Activated naive CD4-positive, alpha-beta T cell treated with anti-CD3 and anti-CD28 coated beads for 36 hours (primary cell): ENCODE results near the gene TMEM273. TPM values are rescaled to one million over a fixed set of nuclear protein-coding genes. Genes with fewer than 3 reads are reported as not detected.
A peak's percentile ranks its signal among the peaks of the same experiment; 100 is the strongest.
"Not testable (repeated sequence)": the region's sequence is repeated elsewhere in the genome, so short reads cannot be mapped to it uniquely, and the experiment has no call there.

ENCODE experiments used
- CTCF ChIA-PET: fragments of 350-600 bp; sonication (Branson Sonifier 250); formaldehyde crosslinking; loops from one replicate; lab custom pipeline; 2021; ENCODE audit warnings: antibody characterized with exemption; lab: Charles Lee
- DNase-seq: peaks from one replicate; pipeline ENCODE4 v3.0.0-alpha.2; 2020
- H3K27ac Mint-ChIP-seq: one replicate; pipeline ENCODE4 v1.8.0; 2021; ENCODE audit warnings: mild to moderate bottlenecking, mixed read lengths
- H3K27me3 Mint-ChIP-seq: one replicate; pipeline ENCODE4 v1.8.0; 2021; ENCODE audit warnings: low read depth, mixed read lengths
- H3K36me3 Mint-ChIP-seq: one replicate; pipeline ENCODE4 v1.8.0; 2021; ENCODE audit warnings: low read depth, mixed read lengths
- H3K4me1 Mint-ChIP-seq: one replicate; pipeline ENCODE4 v1.8.0; 2021; ENCODE audit warnings: low read depth, mixed read lengths
- H3K4me3 Mint-ChIP-seq: one replicate; pipeline ENCODE4 v1.8.0; 2021; ENCODE audit warnings: mild to moderate bottlenecking, moderate library complexity, mixed read lengths
- H3K9me3 Mint-ChIP-seq: one replicate; pipeline ENCODE4 v1.8.0; 2021; ENCODE audit warnings: mixed read lengths
- intact Hi-C: fragments of 100-400 bp; cut with micrococcal nuclease; formaldehyde crosslinking; loops from one replicate; pipeline ENCODE4 v1.15.1; 2023
- total RNA-seq, 2 experiments: library from RNA; stranded (reverse); gene quantifications; one replicate each; pipeline ENCODE4 v1.2.3, GENCODE V29; 2021

Gene TMEM273
- total RNA-seq, 2 experiments from 2014 or later, result 0.48 to 0.72 TPM

DNA sequence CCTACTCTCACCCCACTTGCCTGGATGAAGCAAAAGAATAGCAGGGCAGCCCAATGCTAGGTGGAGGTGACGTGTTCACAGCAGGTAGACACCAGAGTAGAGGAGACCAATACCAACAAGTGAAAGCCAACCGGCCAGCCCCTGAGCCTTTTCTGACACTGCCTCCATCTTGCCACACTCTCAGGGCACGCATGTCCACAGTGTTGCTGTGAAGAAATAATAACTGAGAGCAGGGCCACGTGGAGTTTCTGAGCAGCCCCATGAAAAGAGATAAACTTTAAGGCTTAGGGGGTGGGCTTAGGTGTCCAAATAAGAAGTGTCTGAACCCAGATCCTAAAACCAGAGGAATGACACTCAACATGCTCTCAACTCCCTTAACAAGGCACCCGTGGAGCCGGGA is 9.0 kb upstream of the TMEM273 start:
- no peaks in the 10 kb centered on the region for H3K36me3 Mint-ChIP-seq
- no peak overlapping the region for H3K4me3 Mint-ChIP-seq
- intact Hi-C loops, result no loop called here
- no peak overlapping the region for H3K27ac Mint-ChIP-seq
- CTCF ChIA-PET, result no interaction called here
- peaks cover 19% of the 10 kb centered on the region for H3K27me3 Mint-ChIP-seq
- no peak for DNase-seq
- no peaks in the 10 kb centered on the region for H3K4me1 Mint-ChIP-seq
- H3K9me3 Mint-ChIP-seq, result no peaks in the 10 kb centered on the region

DNA sequence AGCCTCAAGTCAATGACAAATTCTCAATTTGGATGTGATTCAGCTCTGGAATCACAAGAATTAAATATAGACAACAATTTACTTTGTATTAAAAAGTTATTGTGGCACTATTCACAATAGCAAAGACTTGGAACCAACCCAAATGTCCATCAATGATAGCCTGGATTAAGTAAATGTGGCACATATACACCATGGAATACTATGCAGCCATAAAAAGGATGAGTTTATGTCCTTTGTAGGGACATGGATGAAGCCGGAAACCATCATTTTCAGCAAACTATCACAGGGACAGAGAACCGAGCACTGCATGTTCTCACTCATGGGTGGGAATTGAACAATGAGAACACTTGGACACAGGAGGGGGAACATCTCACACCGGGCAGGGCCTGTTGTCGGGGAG is 7.7 kb upstream of the TMEM273 start:
- peaks cover 26% of the 10 kb centered on the region for H3K27me3 Mint-ChIP-seq
- CTCF ChIA-PET, H3K27ac Mint-ChIP-seq, intact Hi-C loops, H3K9me3 Mint-ChIP-seq, DNase-seq, H3K4me1 Mint-ChIP-seq, H3K4me3 Mint-ChIP-seq, H3K36me3 Mint-ChIP-seq: not testable (repeated sequence)

DNA sequence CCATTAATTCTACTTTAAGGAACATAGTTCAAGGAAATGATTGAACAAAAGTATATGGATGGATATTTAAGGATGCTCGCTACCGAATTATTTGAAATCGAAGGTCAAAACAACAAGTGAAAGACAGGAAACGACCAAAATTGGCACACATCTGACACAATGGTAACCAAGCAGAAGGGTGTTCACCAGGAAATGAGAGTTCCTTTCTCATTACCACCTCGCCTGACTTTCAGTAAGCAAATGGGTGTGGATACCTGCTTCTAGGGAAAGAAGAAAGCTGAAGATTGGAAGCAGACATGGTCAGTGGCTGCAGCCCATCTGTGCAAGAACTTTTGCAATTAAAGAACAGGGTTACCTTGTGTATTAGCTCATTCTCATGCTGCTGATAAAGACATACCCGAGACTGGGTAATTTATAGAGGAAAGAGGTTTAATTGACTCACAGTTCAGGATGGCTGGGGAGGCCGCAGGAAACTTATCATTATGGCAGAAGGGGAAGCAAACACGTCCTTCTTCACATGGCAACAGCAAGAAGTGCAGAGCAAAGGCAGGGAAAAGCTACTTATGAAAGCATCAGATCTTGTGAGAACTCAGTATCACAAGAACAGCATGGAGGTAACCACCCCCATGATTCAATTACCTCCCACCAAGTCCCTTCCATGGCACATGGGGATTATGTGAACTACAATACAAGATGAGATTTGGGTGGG is 6.2 kb upstream of the TMEM273 start:
- intact Hi-C loops, result no loop called here
- CTCF ChIA-PET, result no interaction called here
- Mint-ChIP-seq H3K27me3 (peaks cover 37% of the 10 kb centered on the region), H3K27ac (no peak overlapping the region), H3K4me3 (no peak overlapping the region), H3K4me1 (no peaks in the 10 kb centered on the region), H3K9me3 (no peaks in the 10 kb centered on the region), H3K36me3 (no peaks in the 10 kb centered on the region)
- DNase-seq, result no peak

DNA sequence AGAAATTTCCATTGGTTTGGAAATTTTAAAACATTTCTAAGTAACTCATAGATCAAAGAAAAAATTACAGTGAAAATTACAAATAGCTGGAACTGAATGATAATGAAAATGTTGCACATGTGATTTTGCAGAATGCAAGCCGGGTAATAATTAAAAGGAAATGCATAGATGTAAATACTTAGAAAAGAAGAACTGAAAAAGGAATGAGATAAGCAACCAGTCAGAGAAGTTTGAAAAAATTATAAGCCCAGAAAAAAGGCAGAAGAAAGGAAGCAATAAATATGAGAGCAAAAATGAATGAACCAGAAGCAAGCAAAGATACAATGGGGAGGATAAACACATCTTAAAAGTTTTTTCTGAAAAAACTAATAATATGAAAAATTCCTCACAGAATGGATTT is 3.2 kb upstream of the TMEM273 start:
- DNase-seq, result no peak
- Mint-ChIP-seq H3K27me3 (peaks cover 45% of the 10 kb centered on the region), H3K4me1 (no peaks in the 10 kb centered on the region), H3K9me3 (no peaks in the 10 kb centered on the region), H3K27ac (no peak overlapping the region), H3K4me3 (no peak overlapping the region), H3K36me3 (no peaks in the 10 kb centered on the region)
- CTCF ChIA-PET, result no interaction called here
- intact Hi-C loops, result no loop called here

DNA sequence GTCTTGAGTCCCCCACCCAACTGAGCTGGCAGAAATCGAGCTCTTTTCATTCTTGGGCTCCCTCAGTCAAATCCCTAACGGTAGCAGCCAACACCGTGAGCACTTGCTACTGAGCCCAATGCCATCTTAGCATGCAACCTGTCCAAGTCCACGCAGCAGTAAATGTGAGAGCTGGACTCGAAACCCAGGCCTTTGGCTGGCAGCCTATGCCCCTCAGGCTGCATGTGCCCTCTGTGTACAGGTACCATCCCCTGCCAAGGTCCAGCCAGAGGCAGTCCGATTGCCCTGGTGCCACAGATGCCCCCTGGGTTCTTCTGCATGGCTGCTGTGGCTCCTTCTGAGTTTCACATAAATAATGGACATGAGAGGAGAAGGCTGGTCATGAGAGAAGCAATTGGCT is 1.2 kb upstream of the TMEM273 start:
- no peak for DNase-seq
- Mint-ChIP-seq H3K27ac (no peak overlapping the region), H3K4me3 (no peak overlapping the region), H3K9me3 (no peaks in the 10 kb centered on the region), H3K27me3 (peaks cover 44% of the 10 kb centered on the region), H3K36me3 (no peaks in the 10 kb centered on the region), H3K4me1 (peaks cover 3% of the 10 kb centered on the region)
- intact Hi-C loops, result no loop called here
- CTCF ChIA-PET, result no interaction called here

DNA sequence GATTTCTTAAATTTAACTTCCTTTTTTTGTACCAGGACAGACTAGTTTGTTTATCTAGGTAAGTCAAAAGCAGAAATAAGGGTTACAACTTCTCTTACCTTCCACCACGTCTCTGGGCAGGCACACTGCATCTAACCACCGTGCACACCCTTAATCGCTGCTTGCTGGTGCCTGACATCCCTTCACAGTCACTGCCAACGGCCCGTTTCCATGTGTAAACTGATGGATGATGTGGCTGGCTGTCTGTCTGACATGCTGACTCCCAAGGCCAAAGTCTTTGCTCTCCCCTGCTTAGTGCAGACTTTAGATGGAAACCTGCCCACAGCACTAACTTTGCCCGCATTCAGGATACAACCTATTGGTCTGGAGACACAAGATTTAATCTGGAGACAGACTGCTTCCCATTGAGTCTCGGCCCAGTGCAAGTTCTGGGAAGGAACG is 1.1 kb downstream of the TMEM273 start:
- Mint-ChIP-seq H3K4me1 (peaks cover 11% of the 10 kb centered on the region), H3K27ac (peak overlapping the region; percentile 26)

DNA sequence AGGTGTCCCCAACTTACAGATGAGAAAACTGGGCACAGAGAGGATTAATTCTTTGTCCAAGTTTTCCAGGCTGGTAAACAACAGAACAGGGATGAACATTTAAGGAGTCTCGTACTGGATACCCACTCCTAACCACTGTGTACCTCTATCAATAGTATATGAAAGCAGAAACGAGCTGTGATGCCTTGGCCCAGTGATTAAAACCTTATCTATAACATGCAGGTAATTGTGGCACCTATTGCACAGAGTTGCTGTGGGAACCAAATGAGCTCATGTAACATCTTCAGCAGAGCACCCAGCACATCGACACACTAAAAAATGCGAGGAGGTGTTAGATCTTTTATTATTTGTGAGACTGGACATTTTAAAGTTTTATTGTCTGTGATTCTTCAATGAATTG is 1.6 kb downstream of the TMEM273 start:
- Mint-ChIP-seq H3K27ac (no peak overlapping the region), H3K9me3 (no peaks in the 10 kb centered on the region), H3K36me3 (no peaks in the 10 kb centered on the region), H3K4me3 (no peak overlapping the region), H3K27me3 (peaks cover 46% of the 10 kb centered on the region), H3K4me1 (peaks cover 11% of the 10 kb centered on the region)
- DNase-seq, result no peak
- CTCF ChIA-PET, result no interaction called here
- intact Hi-C loops, result no loop called here

More for the DNA sequence above, 1.1 kb downstream of the TMEM273 start:
- H3K36me3 Mint-ChIP-seq, result no peaks in the 10 kb centered on the region
- intact Hi-C loops, result no loop called here
- no peak for DNase-seq
- H3K9me3 Mint-ChIP-seq, result no peaks in the 10 kb centered on the region
- CTCF ChIA-PET, result no interaction called here
- peak overlapping the region; percentile 1 for H3K4me3 Mint-ChIP-seq
- H3K27me3 Mint-ChIP-seq, result peaks cover 44% of the 10 kb centered on the region

DNA sequence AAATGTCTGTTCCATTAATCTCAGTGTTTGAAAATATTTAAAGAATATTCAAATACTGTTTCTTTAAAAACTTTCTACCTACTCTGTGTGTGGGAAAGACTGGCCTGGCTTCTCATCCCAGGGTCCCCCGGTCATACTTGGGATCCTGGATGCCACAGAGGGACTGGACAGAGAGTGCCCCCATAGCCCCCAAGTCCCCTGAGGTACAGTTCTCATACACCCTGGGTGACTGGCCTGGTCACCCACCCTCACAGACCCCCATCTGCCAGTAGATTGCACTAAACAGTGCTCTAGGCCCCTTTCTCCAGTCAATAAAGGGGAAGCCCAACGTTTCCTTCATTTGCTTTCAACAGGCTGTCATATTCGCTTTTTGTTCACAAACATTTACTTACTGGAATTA is 3.0 kb downstream of the TMEM273 start:
- Mint-ChIP-seq H3K4me1 (peaks cover 18% of the 10 kb centered on the region), H3K27me3 (peaks cover 39% of the 10 kb centered on the region), H3K4me3 (no peak overlapping the region), H3K9me3 (no peaks in the 10 kb centered on the region), H3K27ac (no peak overlapping the region), H3K36me3 (no peaks in the 10 kb centered on the region)
- no peak for DNase-seq
- CTCF ChIA-PET, result no interaction called here
- intact Hi-C loops, result no loop called here

DNA sequence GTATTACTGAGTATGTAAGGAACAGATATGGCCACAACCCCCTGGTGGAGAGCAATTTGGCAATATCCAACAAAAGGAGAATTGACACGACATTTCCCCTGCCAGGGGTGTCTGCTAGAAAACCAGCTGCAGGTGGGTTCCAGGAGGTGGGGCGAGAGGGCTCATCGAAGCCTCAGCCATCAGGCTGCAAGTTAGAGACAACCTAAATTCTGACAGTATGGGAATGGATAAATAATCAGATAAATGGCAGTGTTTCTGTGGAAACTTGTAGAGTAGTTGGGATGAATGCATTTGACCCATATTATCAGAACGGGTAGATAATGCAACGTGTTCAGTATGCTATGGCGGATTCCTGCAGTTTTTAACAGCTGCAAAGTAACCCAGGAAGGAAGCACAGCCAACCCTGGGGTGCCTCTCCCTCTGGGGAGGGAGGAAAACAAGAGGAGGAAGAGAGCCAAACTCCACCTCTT is 3.5 kb downstream of the TMEM273 start:
- Mint-ChIP-seq H3K36me3 (no peaks in the 10 kb centered on the region), H3K4me3 (peak overlapping the region; percentile 10), H3K27ac (no peak overlapping the region), H3K9me3 (no peaks in the 10 kb centered on the region), H3K27me3 (peaks cover 34% of the 10 kb centered on the region), H3K4me1 (peaks cover 19% of the 10 kb centered on the region)
- intact Hi-C loops, result loop anchor here (5.0 kb wide), 1 partner anchor 353 kb away; the partner anchor contains the start of gene ERCC6
- no peak for DNase-seq
- CTCF ChIA-PET, result no interaction called here

DNA sequence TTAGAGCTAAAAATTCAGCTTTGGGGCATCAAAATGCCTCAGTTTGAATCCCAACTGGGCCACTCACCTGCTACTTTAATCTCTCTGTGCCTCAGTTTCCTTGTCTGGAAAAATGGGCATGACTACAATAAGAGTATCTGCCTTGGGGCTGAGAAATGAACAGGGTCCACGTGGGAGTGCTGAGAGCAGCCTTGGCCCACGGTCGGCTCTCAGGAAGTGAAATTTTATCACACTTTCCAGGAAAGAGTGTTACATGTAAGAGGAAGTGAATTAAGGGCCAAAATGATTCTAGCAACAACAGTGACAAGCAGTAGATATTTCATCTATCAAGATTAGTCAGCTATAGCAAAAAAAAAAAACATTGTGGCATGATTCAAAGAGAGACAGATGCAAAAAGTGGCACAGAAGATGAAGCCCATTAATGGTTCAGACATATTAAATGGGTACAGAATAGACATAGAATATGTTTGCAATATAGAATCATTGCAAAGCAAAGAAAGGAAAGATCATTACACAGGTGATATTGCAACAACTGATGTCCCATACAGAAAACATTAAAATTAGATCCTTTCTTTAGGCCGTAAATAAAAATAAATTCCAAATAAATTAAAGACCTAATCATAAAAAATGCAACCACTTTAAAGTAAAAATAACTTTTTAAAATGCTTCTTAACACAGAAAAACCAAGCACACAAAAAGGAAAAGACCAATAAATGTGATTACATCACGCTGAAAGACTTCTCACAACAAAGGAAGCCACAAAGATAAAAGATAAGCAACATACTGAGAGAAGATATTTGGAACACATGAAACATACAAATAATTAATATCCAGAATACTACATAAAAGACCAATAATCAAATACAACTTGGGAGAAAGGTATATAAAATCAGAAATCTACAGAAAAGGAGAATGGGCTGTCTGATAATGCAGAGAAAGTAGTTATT is 4.3 kb downstream of the TMEM273 start:
- no peaks in the 10 kb centered on the region for H3K9me3 Mint-ChIP-seq
- no peak overlapping the region for H3K4me3 Mint-ChIP-seq
- peak; percentile 28 for DNase-seq
- H3K27me3 Mint-ChIP-seq, result peaks cover 27% of the 10 kb centered on the region
- H3K27ac Mint-ChIP-seq, result no peak overlapping the region
- intact Hi-C loops, result loop anchor here (5.0 kb wide), 1 partner anchor 353 kb away; the partner anchor contains the start of gene ERCC6
- peaks cover 19% of the 10 kb centered on the region for H3K4me1 Mint-ChIP-seq
- CTCF ChIA-PET, result no interaction called here
- no peaks in the 10 kb centered on the region for H3K36me3 Mint-ChIP-seq

DNA sequence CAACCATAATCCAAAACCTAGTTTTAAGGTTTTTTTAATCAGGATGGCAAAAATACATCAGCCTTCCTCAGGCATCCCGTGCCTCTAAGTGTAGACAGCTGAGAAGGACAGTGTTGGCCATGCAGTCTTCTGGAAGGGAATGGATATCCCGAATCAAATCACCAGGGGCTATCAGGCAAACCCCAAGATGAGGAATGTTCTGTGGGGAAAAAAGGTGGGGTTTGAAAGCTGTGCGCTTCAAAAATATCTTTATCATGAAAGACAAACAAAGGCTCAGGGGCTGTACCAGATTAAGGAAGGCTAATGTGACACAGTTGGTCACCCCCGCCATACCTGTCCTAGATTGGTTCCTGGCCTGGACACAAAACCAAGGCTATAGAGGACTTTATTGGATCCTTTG is 5.4 kb downstream of the TMEM273 start:
- no peak for DNase-seq
- Mint-ChIP-seq H3K27ac (no peak overlapping the region), H3K4me3 (no peak overlapping the region), H3K36me3 (no peaks in the 10 kb centered on the region), H3K27me3 (peaks cover 19% of the 10 kb centered on the region), H3K9me3 (no peaks in the 10 kb centered on the region), H3K4me1 (peaks cover 22% of the 10 kb centered on the region)
- CTCF ChIA-PET, result interaction anchor here (0.6 kb wide), 1 partner anchor 524 kb away, joined by 3 read pairs; no protein-coding TSS in a partner anchor
- intact Hi-C loops, result loop anchor here (5.0 kb wide), 1 partner anchor 355 kb away; the partner anchor contains the start of gene ERCC6

DNA sequence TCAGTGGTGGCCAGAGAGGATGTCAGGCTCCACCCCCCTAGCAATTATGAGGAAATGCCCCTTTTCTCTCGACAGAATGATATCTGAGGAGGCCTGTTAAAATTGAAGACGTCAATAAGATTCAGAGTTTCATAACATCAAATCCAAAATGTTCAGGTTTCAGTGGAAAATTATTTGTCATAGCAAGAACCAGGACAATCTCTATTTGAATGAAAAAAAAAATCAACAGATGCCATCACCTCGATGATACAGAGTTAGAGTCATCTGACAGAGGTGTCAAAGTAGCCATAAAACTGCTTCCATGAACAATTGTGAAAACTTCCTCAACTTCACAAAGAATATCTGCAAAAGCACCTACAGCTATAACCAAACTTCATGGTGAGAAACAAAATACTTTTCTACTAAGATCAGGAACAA is 7.7 kb downstream of the TMEM273 start:
- Mint-ChIP-seq H3K27ac (no peak overlapping the region), H3K9me3 (no peaks in the 10 kb centered on the region), H3K36me3 (no peaks in the 10 kb centered on the region), H3K27me3 (peaks cover 12% of the 10 kb centered on the region), H3K4me1 (peaks cover 29% of the 10 kb centered on the region), H3K4me3 (no peak overlapping the region)
- CTCF ChIA-PET, result no interaction called here
- DNase-seq, result no peak
- intact Hi-C loops, result loop anchor here (5.0 kb wide), 1 partner anchor 357 kb away; the partner anchor contains the start of gene ERCC6
